B cell (primary cell): ENCODE results near the gene TMEM247.

ENCODE experiments used
- EZH2 ChIP-seq: IDR thresholded peaks from 2 replicates; pipeline ENCODE4 v1.6.1; 2012; ENCODE audit warnings: borderline replicate concordance, low read depth, mild to moderate bottlenecking, moderate library complexity, low read length; ENCODE audit not compliant: insufficient read depth, poor library complexity, severe bottlenecking
- TF ChIP-seq, protein P1 (sequence below): fragments of 200-600 bp; IDR thresholded peaks from one replicate; pipeline ENCODE4 v1.8.0; 2022; ENCODE audit warnings: antibody characterized with exemption, mild to moderate bottlenecking

DNA sequence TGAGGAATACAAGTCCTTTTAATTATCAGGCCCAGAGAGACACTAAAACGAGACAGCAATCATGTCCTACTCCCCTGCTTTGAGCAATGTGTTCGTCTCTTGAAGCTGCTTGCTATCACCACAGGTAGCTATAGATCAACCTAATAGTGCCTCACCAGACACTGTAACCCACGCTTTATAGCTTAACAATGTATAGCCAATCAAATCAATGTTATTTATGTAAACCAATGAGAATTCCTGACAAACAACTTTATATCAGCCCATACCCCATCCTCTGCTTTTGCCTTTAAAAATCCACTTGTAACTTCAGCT, 26.1 kb downstream of the TMEM247 start:
- TF ChIP-seq EZH2 = no peak
- TF ChIP-seq, protein P1, sequence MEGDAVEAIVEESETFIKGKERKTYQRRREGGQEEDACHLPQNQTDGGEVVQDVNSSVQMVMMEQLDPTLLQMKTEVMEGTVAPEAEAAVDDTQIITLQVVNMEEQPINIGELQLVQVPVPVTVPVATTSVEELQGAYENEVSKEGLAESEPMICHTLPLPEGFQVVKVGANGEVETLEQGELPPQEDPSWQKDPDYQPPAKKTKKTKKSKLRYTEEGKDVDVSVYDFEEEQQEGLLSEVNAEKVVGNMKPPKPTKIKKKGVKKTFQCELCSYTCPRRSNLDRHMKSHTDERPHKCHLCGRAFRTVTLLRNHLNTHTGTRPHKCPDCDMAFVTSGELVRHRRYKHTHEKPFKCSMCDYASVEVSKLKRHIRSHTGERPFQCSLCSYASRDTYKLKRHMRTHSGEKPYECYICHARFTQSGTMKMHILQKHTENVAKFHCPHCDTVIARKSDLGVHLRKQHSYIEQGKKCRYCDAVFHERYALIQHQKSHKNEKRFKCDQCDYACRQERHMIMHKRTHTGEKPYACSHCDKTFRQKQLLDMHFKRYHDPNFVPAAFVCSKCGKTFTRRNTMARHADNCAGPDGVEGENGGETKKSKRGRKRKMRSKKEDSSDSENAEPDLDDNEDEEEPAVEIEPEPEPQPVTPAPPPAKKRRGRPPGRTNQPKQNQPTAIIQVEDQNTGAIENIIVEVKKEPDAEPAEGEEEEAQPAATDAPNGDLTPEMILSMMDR = no peak
